NCI-H1417 (cell line): ENCODE results near the gene ILKAP.

Experiments
- DNase-seq, 3 experiments: peaks; one replicate each; lab custom pipeline; 2025; lab: John Stamatoyannopoulos, UW

Gene ILKAP

GRCh38 chr2:238124488-238125126 lies 78.9 kb downstream of the ILKAP start:
- DNase-seq, result no peak

GRCh38 chr2:238123991-238124470 lies 79.5 kb downstream of the ILKAP start:
- no peak for DNase-seq

- no peak for DNase-seq
These were observed 80.1 kb downstream of the ILKAP start for GRCh38 chr2:238123218-238123971.

GRCh38 chr2:238122287-238123217 lies 80.9 kb downstream of the ILKAP start:
- no peak for DNase-seq

- no peak for DNase-seq
These were observed 81.8 kb downstream of the ILKAP start for GRCh38 chr2:238121511-238122286.

- DNase-seq, result peak in 2 of 3 experiments; percentile 21 to 54
These were observed 82.8 kb downstream of the ILKAP start for GRCh38 chr2:238120463-238121298.
